HepG2 (cell line): ENCODE results near the gene PRM2. TPM values are rescaled to one million over a fixed set of nuclear protein-coding genes. Genes with fewer than 3 reads are reported as not detected.

Experiments
- BHLHE40 ChIP-seq: IDR thresholded peaks from 2 replicates; pipeline ENCODE4 v1.6.1; 2011; ENCODE audit warnings: low read length, improper control_type of control experiment
- DNMT3B ChIP-seq: conservative IDR thresholded peaks from 2 replicates; pipeline ENCODE4 v1.6.1; 2016; ENCODE audit warnings: missing biosample characterization, control low read depth
- FOSL2 ChIP-seq: sonication (generic); formaldehyde crosslinking; IDR thresholded peaks from 2 replicates; pipeline ENCODE4 v1.4.0; 2020; ENCODE audit warnings: missing genetic modification reagents
- FOXK1 ChIP-seq: sonication (generic); formaldehyde crosslinking; IDR thresholded peaks from 2 replicates; pipeline ENCODE4 v1.4.0; 2020; ENCODE audit warnings: low read depth, missing genetic modification reagents, borderline replicate concordance
- FUBP1 ChIP-seq: sonication (generic); formaldehyde crosslinking; IDR thresholded peaks from 2 replicates; pipeline ENCODE4 v1.5.1; 2020; ENCODE audit warnings: missing genetic modification reagents, mild to moderate bottlenecking, borderline replicate concordance
- MNT ChIP-seq: fragments of 450-650 bp; IDR thresholded peaks from 2 replicates; pipeline ENCODE4 v1.6.1; 2016
- MXI1 ChIP-seq: IDR thresholded peaks from 3 replicates; pipeline ENCODE4 v1.6.1; 2012; ENCODE audit warnings: low read depth, low read length, inconsistent platforms, borderline replicate concordance
- RAD51 ChIP-seq: fragments of 450-650 bp; IDR thresholded peaks from 2 replicates; pipeline ENCODE4 v1.6.1; 2016; ENCODE audit warnings: borderline replicate concordance
- THAP11 ChIP-seq: IDR thresholded peaks from 2 replicates; pipeline ENCODE4 v1.6.1; 2016; ENCODE audit warnings: missing biosample characterization, missing genetic modification reagents
- ZNF180 ChIP-seq: sonication (generic); formaldehyde crosslinking; IDR thresholded peaks from 2 replicates; pipeline ENCODE4 v1.4.0; 2020; ENCODE audit warnings: low read depth, missing genetic modification reagents, borderline replicate concordance
- ZNF230 ChIP-seq: sonication (generic); formaldehyde crosslinking; IDR thresholded peaks from 2 replicates; pipeline ENCODE4 v1.4.0; 2020; ENCODE audit warnings: mild to moderate bottlenecking, missing genetic modification reagents
- ZNF33A ChIP-seq: sonication (generic); formaldehyde crosslinking; IDR thresholded peaks from 2 replicates; pipeline ENCODE4 v1.5.1; 2020; ENCODE audit warnings: missing genetic modification reagents, mild to moderate bottlenecking, moderate library complexity, borderline replicate concordance
- ZNF556 ChIP-seq: sonication (generic); formaldehyde crosslinking; IDR thresholded peaks from 2 replicates; pipeline ENCODE4 v1.4.0; 2020; ENCODE audit warnings: mild to moderate bottlenecking, missing genetic modification reagents, borderline replicate concordance
- ZNF607 ChIP-seq: sonication (generic); formaldehyde crosslinking; IDR thresholded peaks from 2 replicates; pipeline ENCODE4 v1.5.1; 2020; ENCODE audit warnings: missing genetic modification reagents, mild to moderate bottlenecking, borderline replicate concordance
- polyA plus RNA-seq, 8 experiments: library from polyadenylated mRNA; depleted of rRNA in 3 of 8; stranded (reverse) in 7 of 8; unstranded in 1 of 8; fragments of >200 nt; fragmentation: Illumina TruSeq in 4 of 8; extraction: Trizol in 4 of 8; gene quantifications; 2 replicates each; pipeline versions ENCODE4 v1.2.1 to v1.2.3, GENCODE V29; 2011 to 2016; ENCODE audit warnings: low read depth in 4 of 8, missing spikeins in 1 of 8, mixed read lengths in 1 of 8; ENCODE audit not compliant: insufficient read depth in 1 of 8
- total RNA-seq, 5 experiments: library from RNA; depleted of rRNA; stranded (reverse); fragments of >200 nt; fragmentation: Illumina TruSeq; extraction: Trizol; gene quantifications; 2 replicates each; pipeline ENCODE4 v1.2.3, GENCODE V29; 2016; ENCODE audit warnings: low read depth in 1 of 5
- TF ChIP-seq, protein P1 (sequence below), 2 experiments: IDR thresholded peaks; 2 replicates each; pipeline ENCODE4 v1.6.1; 2011 to 2012; ENCODE audit warnings: low read length in 2 of 2, borderline replicate concordance in 1 of 2, low read depth in 1 of 2, mild to moderate bottlenecking in 1 of 2, moderate library complexity in 1 of 2
- TF ChIP-seq, protein P2 (sequence below): IDR thresholded peaks from 2 replicates; pipeline ENCODE4 v1.4.0; 2020; ENCODE audit warnings: mild to moderate bottlenecking, missing genetic modification reagents
- TF ChIP-seq, protein P3 (sequence below): sonication (generic); formaldehyde crosslinking; IDR thresholded peaks from 2 replicates; pipeline ENCODE4 v1.4.0; 2020; ENCODE audit warnings: missing genetic modification reagents

The PRM2 gene
- total and polyA plus RNA-seq, 2 of the 13 experiments (the other 11 are each of a cell fraction or from before 2014, with no cell fraction given) = 0.54 TPM; not detected in 1

DNA sequence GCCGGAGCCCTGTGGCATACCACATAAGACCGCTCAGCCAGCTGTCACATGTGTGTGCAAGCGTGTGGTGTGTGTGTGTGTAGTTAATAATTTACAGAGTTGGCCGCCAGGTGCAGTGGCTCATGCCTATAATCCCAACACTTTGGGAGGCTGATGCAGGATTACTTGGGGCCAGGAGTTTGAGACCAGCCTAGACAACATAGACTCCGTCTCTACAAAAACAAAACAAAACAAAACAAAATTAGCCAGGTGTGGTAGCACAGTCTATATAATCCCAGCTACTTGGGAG is 40.6 kb downstream of the PRM2 start (continued):
- TF ChIP-seq, protein P1, sequence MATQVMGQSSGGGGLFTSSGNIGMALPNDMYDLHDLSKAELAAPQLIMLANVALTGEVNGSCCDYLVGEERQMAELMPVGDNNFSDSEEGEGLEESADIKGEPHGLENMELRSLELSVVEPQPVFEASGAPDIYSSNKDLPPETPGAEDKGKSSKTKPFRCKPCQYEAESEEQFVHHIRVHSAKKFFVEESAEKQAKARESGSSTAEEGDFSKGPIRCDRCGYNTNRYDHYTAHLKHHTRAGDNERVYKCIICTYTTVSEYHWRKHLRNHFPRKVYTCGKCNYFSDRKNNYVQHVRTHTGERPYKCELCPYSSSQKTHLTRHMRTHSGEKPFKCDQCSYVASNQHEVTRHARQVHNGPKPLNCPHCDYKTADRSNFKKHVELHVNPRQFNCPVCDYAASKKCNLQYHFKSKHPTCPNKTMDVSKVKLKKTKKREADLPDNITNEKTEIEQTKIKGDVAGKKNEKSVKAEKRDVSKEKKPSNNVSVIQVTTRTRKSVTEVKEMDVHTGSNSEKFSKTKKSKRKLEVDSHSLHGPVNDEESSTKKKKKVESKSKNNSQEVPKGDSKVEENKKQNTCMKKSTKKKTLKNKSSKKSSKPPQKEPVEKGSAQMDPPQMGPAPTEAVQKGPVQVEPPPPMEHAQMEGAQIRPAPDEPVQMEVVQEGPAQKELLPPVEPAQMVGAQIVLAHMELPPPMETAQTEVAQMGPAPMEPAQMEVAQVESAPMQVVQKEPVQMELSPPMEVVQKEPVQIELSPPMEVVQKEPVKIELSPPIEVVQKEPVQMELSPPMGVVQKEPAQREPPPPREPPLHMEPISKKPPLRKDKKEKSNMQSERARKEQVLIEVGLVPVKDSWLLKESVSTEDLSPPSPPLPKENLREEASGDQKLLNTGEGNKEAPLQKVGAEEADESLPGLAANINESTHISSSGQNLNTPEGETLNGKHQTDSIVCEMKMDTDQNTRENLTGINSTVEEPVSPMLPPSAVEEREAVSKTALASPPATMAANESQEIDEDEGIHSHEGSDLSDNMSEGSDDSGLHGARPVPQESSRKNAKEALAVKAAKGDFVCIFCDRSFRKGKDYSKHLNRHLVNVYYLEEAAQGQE (IDR thresholded peaks at IDR 0.05; ENCODE audit: borderline replicate concordance in 1 of 2, low read depth in 1 of 2, low read length in 2 of 2) = no peak
- TF ChIP-seq ZNF607 (CRISPR knock-in tag) = no peak
- no peak for TF ChIP-seq BHLHE40
- no peak for TF ChIP-seq ZNF180 (CRISPR knock-in tag)
- peak; percentile 58; the same call in 1 of the 3 replicates for TF ChIP-seq MXI1
- TF ChIP-seq FUBP1 (CRISPR knock-in tag) = no peak
- TF ChIP-seq DNMT3B (CRISPR knock-in tag) = peak; percentile 52; the same call in 1 of the 2 replicates
- peak; percentile 32; the same call in 1 of the 2 replicates for TF ChIP-seq FOXK1 (CRISPR knock-in tag)
- peak; percentile 40; the same call in 1 of the 2 replicates for TF ChIP-seq FOSL2 (CRISPR knock-in tag)
- 0 out of 2 replicates have a peak, but pooled peaks have one; percentile 15 for TF ChIP-seq MNT
- no peak for TF ChIP-seq ZNF556 (CRISPR knock-in tag)
- no peak for TF ChIP-seq ZNF33A (CRISPR knock-in tag)
- TF ChIP-seq RAD51 = no peak
- TF ChIP-seq, protein P2, sequence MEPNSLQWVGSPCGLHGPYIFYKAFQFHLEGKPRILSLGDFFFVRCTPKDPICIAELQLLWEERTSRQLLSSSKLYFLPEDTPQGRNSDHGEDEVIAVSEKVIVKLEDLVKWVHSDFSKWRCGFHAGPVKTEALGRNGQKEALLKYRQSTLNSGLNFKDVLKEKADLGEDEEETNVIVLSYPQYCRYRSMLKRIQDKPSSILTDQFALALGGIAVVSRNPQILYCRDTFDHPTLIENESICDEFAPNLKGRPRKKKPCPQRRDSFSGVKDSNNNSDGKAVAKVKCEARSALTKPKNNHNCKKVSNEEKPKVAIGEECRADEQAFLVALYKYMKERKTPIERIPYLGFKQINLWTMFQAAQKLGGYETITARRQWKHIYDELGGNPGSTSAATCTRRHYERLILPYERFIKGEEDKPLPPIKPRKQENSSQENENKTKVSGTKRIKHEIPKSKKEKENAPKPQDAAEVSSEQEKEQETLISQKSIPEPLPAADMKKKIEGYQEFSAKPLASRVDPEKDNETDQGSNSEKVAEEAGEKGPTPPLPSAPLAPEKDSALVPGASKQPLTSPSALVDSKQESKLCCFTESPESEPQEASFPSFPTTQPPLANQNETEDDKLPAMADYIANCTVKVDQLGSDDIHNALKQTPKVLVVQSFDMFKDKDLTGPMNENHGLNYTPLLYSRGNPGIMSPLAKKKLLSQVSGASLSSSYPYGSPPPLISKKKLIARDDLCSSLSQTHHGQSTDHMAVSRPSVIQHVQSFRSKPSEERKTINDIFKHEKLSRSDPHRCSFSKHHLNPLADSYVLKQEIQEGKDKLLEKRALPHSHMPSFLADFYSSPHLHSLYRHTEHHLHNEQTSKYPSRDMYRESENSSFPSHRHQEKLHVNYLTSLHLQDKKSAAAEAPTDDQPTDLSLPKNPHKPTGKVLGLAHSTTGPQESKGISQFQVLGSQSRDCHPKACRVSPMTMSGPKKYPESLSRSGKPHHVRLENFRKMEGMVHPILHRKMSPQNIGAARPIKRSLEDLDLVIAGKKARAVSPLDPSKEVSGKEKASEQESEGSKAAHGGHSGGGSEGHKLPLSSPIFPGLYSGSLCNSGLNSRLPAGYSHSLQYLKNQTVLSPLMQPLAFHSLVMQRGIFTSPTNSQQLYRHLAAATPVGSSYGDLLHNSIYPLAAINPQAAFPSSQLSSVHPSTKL (CRISPR knock-in tag) = peak; percentile 53
- TF ChIP-seq ZNF230 (CRISPR knock-in tag) = no peak
- TF ChIP-seq, protein P3, sequence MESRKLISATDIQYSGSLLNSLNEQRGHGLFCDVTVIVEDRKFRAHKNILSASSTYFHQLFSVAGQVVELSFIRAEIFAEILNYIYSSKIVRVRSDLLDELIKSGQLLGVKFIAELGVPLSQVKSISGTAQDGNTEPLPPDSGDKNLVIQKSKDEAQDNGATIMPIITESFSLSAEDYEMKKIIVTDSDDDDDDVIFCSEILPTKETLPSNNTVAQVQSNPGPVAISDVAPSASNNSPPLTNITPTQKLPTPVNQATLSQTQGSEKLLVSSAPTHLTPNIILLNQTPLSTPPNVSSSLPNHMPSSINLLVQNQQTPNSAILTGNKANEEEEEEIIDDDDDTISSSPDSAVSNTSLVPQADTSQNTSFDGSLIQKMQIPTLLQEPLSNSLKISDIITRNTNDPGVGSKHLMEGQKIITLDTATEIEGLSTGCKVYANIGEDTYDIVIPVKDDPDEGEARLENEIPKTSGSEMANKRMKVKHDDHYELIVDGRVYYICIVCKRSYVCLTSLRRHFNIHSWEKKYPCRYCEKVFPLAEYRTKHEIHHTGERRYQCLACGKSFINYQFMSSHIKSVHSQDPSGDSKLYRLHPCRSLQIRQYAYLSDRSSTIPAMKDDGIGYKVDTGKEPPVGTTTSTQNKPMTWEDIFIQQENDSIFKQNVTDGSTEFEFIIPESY (CRISPR knock-in tag) = 0 out of 2 replicates have a peak, but pooled peaks have one; percentile 7
- 0 out of 2 replicates have a peak, but pooled peaks have one; percentile 32 for TF ChIP-seq THAP11 (CRISPR knock-in tag)
